Measurements from ENCODE around the gene SOCS4.

The SOCS4 gene

DNA sequence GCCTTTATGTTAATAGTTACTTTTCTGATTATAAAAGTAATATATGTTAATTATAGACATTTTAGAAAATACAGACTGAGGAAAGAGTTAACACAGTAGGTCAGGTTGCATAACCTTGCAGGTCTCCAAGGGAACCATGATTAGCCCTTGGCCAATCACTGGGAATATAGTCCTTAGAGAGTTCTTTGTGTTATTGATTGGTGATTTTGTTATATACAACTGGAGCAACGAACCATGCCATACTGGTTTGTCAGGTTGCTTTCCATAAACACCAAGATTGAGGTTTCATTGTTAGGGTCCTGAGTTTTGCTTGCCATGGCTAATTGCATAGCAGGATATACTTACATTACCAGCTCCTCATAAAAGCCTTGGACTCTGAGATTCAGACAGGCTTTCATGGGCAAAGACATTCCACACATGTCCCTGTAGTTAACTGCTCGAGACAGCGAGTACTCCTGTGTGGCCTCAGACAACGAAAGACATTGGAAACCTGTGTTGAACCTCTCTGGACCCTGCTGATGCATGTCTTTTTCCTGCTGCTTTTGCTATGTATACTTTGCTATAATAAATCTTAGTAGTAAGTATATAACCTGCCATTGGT, 58.1 kb downstream of the SOCS4 start:
- no peak for DNase-seq (ENCODE audit: low spot score)

- DNase-seq (ENCODE audit: low spot score), result no peak
These were observed 59.9 kb downstream of the SOCS4 start for GRCh38 chr14:55086938-55087337.

- DNase-seq (ENCODE audit: low spot score), result no peak
These were observed 61.3 kb downstream of the SOCS4 start for GRCh38 chr14:55088356-55088755.

DNA sequence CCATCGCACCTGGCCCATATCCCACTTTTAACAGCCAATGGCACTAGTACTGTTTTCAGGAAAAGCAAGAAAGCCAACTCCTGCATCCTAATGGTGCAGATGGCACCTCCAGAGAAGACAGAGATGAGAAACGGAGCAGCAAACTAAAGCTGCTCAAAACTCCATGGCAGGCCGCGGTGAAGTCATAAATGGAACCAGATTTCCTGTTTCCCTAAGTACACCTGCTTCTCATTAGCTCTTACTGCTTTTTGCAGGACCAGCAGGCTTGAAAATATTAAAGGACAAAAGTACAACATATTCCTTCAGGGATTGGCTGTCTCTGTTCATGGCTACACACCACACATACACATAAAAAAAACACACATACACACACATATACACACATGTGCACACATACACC, 65.3 kb downstream of the SOCS4 start:
- DNase-seq (ENCODE audit: low spot score), result no peak

GRCh38 chr14:55094292-55095157, 67.5 kb downstream of the SOCS4 start:
- DNase-seq (ENCODE audit: low spot score), result no peak

- no peak for DNase-seq (ENCODE audit: low spot score)
These were observed 71.0 kb downstream of the SOCS4 start for GRCh38 chr14:55097881-55098560.

DNA sequence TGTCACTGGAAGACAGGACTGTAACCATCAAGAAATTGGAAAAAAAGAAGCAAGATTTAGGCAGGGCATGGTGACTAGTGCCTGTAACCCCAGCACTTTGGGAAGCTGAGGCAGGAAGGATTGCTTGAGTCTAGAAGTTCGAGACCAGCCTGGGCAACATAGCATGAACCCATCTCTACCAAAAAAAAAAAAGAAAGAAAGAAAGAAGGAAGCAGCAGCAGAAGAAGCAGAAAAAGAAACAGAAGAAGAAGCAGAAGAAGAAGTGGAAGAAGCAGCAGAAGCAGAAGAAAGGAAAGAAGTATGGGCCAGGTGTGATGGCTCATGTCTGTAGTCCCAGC, 71.5 kb downstream of the SOCS4 start:
- no peak for DNase-seq (ENCODE audit: low spot score)

Measured in hepatic stellate cell (primary cell).